Stimulated activated CD4-positive, alpha-beta T cell treated with anti-CD3 and anti-CD28 coated beads, Interleukin-15, amount 100 ng/mL, for 1 hour (primary cell): Measurements from ENCODE around the gene CHCT1.
"Not testable (repeated sequence)": the region's sequence is repeated elsewhere in the genome, so short reads cannot be mapped to it uniquely, and the experiment has no call there.

Experiments
- DNase-seq, 2 donors: peaks; one replicate each; pipeline ENCODE4 v3.0.0-alpha.2; 2020; ENCODE audit warnings: low read depth in 1 of 2, low spot score in 1 of 2

The CHCT1 gene

GRCh38 chr17:60422162-60422665 lies at the start of gene CHCT1:
TSS of gene CHCT1 (plus strand) at chr17:60422489. CDS start at chr17:60422593, 104 bp downstream.
- no peak for DNase-seq

- no peak for DNase-seq
These were observed 49.4 kb upstream of the CHCT1 start for GRCh38 chr17:60372790-60373483.

GRCh38 chr17:60378187-60378586 lies 44.1 kb upstream of the CHCT1 start:
- not testable (repeated sequence) for DNase-seq

GRCh38 chr17:60379461-60379860 lies 42.8 kb upstream of the CHCT1 start:
- not testable (repeated sequence) for DNase-seq

DNA sequence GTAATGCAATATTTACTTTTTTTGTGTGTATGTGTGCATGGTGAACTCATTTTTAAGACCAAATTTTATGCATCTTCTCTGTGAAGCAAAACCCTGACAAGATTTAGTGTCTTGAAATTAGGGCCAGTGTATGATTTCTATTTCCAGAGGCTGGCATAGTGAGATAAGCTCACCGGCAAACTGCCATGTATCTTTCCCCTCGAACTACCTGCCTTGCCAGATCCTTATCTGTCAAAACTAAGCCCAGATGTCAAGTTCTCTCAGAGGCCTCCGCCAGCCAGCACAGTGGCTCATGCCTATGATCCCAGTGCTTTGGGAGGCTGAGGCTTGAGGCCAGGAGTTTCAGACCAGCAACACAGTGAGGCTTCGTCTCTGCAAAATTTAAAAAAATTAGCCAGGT lies 40.3 kb upstream of the CHCT1 start:
- DNase-seq, result no peak

- no peak for DNase-seq
These were observed 38.9 kb upstream of the CHCT1 start for GRCh38 chr17:60383379-60383778.

- not testable (repeated sequence) for DNase-seq
These were observed 37.4 kb upstream of the CHCT1 start for GRCh38 chr17:60384921-60385320.

DNA sequence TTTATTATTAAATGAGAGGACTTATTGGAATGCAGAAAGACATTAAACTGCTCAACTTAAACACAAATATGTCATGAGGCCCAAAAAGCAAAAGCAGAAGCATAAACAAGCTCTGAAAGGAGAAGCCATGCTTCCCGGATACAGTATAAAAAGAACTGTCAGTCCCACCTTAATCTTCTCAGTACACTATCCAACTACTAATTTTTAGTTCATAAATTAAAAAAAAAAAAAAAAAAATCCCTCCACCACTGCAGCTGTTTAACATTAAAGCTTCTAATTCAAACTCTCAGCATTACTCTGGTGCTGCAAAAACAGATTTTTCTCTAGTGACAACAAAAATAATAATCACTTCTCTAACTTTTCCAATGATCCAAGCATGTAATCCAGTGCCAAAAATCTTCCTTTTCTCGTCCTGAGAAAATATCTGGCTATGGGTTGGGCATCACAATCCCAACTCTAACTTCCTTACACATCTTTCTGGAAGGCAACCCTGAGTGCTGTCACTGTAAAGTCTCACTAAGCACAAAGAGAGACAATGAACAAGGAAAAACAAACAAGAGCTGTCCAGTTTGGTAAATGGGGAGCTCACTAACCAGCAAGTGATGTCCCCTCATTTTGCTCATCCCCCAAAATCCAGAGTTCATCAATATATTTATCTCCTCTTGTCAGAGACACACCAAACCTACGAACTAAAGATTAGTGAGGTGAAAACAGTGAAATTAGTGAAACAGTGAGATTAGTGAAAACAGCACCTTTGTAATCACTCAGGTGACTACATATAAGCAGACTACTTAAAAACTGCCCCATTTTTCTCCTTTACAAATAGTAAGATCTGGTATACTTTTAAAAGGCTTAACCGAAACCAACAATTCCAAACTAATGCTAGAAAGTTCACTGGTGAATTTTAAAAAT lies 35.9 kb upstream of the CHCT1 start:
- DNase-seq, result no peak

- DNase-seq, result no peak
These were observed 34.6 kb upstream of the CHCT1 start for GRCh38 chr17:60387666-60388065.

DNA sequence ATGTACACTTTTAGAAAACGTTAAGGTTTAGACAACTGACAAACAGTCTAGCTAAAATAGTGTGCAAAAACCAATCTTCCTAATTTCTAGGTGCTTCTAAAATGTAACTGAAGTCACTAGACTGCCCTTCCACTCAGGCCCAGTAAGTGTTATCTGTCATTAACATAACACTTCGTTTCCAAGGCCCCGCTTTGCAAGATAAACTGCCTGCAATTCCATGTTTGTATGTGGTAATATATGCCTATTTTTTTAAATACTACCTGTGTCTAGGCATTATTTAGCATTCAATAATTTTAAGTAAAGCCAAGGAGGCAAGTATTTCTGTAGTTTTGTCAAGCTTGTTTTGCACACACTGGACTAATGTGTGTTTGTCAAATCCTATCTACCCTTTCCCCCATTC lies 33.5 kb upstream of the CHCT1 start:
- DNase-seq, result no peak

- no peak for DNase-seq
These were observed 32.1 kb upstream of the CHCT1 start for GRCh38 chr17:60390186-60390585.

GRCh38 chr17:60390925-60391470 lies 31.3 kb upstream of the CHCT1 start:
- DNase-seq, result no peak

DNA sequence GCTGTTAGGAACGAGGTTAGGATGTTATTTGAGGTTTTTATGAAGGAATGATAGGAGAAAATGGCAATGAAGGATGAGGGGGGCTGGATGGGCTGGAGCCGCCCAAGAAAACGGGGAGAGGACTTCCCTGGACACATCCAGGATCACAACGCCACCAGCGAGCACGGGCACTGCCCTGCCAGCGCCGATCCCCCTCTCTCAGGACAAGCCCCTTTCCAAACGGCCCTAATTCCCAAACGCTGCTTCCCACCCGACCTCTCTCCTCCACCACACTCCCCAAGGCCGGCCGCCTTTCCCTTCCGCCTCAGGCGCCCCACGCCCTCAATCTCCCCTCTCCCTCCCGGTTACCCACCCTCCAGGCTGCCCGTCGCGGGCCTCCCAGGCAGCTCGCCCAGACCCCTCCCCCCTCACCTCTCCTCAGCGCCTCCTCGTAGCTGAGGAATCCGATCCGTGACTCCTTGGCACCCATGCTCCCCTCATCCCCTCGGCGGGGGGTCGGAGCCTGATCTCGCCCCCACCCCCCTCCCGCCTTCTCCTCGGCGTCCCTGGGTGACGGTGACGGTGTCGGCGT lies 30.7 kb upstream of the CHCT1 start:
- DNase-seq, result no peak

GRCh38 chr17:60392042-60392844 lies 30.0 kb upstream of the CHCT1 start, which contains the start of gene USP32:
TSS of gene USP32 (minus strand) at chr17:60392133. CDS start at chr17:60391939, 194 bp downstream.
- peak; percentile 96 for DNase-seq

DNA sequence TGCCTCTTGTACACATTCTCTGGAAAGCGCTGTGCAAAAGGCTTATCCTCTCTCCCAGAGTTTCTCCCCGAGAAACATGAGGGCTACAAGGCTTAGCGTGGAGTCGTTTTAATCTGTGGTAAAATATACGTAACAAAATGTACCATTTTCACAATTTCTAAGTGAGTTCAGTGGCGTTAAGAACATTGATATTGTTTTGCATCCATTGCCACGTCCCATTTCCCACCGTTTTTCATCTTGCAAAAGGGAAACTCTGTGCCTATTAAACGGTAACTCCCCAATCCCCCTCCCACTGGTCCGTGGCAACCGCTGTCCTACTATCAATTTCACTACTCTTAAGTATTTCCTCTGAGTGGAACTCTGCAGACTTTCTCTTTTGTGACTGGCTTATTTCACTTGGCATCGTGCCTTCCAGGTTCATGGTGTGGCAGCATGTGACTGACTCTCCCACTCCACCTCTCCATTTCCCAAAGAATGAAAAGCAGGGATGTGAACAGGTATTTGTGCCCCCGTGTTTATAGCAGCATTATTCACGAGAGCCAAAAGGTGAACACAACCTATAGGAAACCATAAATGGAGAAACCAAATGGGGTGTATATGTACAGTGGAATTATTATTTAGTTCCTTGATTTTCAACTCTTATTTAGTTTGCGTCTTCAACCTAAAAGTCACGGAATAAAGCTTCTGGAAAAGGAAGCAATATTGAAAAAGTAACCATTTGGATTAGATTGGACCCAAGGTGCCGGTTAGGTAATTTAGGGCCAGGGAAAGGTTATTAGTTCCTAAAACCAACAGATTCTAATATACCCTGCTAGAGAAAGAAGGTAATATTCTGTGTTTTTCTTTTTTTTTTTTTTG lies 29.2 kb upstream of the CHCT1 start:
- peak in 1 of 2 donors; percentile 9 for DNase-seq

DNA sequence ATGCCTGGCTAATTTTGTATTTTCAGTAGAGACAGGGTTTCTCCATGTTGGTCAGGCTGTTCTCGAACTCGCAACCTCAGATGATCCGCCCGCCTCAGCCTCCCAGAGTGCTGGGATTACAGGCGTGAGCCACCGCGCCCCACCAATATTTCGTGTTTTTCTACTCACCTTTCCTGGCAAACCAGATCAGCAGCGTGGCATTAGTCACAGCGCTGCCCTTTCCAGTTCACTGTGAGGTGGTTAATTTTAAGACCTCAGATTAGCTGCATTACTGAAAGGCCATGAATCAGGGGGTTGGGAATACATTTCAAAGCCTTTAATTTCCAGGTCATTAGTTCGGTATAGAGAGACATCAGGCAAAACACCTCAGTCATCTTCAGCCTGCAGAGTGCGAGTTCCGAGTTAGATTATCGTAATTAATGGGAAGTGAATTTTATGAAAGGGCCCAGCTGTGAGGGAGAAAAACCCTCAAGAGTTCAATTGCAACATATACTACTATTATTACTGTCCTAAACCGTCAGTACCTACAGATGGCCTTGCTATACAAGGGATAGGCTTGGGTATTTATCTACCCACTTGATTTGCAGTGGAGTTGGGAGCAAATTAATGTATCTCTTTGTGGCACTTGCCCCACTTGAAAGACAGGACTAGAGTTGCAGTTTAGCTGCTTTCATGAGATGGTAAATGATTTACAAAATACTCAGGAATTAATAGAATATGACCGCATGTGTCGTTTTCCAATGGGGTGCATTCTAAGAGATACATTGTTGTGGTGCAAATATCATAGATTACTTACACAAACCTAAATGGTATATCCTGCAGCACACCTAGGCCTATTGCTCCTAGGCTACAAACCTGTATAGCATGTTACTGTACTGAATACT lies 28.2 kb upstream of the CHCT1 start:
- DNase-seq, result no peak

GRCh38 chr17:60395508-60396065 lies 26.7 kb upstream of the CHCT1 start:
- DNase-seq, result no peak

- no peak for DNase-seq
These were observed 25.9 kb upstream of the CHCT1 start for GRCh38 chr17:60396412-60396811.
